Activated CD4-positive, alpha-beta T cell treated with anti-CD3 and anti-CD28 coated beads, Interleukin-2, amount 50 U/mL, for 16 hours (primary cell): ENCODE data around the gene RPUSD1.
"Not testable (repeated sequence)": the region's sequence is repeated elsewhere in the genome, so short reads cannot be mapped to it uniquely, and the experiment has no call there.

ENCODE experiments used
- DNase-seq: peaks from one replicate; pipeline ENCODE4 v3.0.0-alpha.2; 2020

Gene RPUSD1, protein sequence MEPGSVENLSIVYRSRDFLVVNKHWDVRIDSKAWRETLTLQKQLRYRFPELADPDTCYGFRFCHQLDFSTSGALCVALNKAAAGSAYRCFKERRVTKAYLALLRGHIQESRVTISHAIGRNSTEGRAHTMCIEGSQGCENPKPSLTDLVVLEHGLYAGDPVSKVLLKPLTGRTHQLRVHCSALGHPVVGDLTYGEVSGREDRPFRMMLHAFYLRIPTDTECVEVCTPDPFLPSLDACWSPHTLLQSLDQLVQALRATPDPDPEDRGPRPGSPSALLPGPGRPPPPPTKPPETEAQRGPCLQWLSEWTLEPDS

DNA sequence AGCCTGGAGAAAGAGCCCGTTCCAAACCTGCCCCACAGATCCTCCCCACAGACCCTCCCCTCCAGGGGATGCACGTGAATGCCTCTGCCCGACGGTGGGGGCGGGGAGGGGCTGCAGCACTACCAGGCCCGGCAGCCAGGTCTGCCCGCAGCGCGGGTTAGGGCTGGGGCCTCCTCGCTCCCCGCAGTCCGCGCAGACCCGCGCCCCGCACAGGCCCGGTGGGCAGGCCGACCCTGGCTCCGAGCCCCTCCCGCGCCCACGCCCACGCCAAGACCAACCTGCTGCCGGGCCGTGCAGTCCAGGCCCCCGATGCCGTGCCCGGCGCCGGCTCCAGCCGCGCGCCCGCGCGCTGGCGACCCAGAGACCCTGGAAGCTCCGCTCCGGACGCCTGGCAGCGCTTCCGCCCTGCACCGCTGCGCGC, at the start of gene RPUSD1:
Gene RPUSD1, minus strand, starts transcription at position 404 of the 421 bp plus-strand sequence. CDS start 644 bp downstream, outside the sequence.
- no peak for DNase-seq

DNA sequence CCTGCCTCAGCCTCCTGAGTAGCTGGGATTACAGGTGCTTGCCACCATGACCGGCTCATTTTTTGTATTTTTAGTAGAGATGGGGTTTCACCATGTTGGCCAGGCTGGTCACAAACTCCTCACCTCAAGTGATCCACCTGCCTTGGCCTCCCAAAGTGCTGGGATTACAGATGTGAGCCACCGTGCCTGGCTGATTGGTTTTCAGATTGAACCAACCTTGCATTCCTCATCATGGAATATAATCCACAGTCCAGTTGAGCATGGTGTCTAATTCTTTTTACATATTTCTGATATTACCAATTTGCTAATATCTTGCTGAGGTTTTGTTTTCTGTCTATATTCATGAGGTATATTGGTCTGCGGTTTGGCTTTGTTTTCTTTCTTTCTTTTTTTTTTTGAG, 48.6 kb upstream of the RPUSD1 start:
- not testable (repeated sequence) for DNase-seq

DNA sequence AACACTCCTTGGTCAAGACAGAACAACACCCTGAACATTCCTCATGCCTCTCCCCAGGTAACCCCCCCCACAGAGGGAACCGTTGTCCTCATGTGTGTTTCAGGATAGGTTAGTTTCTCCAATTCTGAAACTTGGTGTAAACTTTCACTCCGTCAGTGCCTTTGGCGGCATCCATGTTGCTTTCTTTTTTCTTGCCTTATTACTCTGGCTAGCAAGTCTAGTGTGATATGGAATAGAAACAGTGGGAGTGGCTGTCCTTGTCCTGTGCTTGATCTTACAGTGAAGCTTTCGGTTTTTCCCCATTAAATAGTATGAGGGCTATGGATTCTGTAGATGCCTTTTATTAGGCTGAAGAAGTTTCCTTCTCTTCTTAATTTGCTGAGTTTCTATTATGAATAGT, 48.0 kb upstream of the RPUSD1 start:
- no peak for DNase-seq

GRCh38 chr16:835373-835772, 47.2 kb upstream of the RPUSD1 start:
- DNase-seq = no peak

DNA sequence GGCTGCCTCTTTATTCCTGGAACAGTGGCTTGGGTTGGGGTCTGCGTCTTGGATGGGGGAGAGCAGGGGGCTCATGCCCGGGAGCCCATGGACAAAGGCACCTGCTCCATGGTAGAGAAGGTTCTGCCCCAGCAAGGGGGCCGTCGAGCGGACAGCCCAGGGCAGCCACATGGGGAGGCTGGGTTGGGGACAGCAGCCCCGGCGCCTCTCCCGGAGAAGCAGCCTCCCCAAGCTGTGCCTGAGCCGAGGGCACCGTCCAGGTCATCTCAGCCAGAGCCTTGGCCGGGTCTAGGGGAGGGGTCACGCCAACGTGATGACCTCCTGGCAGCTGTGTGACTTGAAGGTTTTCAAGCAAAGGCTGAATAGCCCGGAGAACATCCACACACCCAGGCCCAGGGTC, 45.2 kb upstream of the RPUSD1 start:
- DNase-seq = no peak

GRCh38 chr16:832652-833336, 44.6 kb upstream of the RPUSD1 start:
- no peak for DNase-seq

GRCh38 chr16:831571-832413, 43.6 kb upstream of the RPUSD1 start:
- DNase-seq = no peak

- DNase-seq = no peak
Observed at GRCh38 chr16:830871-831570, 42.8 kb upstream of the RPUSD1 start.

- DNase-seq = no peak
Observed at GRCh38 chr16:830107-830870, 42.1 kb upstream of the RPUSD1 start.

GRCh38 chr16:828891-829290, 40.7 kb upstream of the RPUSD1 start:
- no peak for DNase-seq

DNA sequence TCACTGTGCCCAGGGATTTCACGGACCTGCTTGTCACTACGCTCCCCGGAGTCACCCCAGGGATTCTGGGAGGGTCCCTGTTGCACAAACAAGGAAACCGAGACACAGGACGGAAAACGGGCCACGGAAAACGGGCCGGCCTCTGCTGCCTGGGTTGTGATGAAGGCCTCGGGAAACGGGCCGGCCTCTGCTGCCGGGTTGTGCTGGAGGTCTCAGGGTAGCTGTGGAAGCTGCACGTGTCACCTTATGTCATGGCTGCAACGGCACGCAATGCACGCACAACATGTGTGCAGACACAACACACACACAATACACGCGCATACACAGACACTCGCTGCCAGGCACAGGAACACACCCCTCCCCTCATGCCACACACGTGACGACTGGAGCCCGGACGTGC, 39.3 kb upstream of the RPUSD1 start:
- DNase-seq = no peak

DNA sequence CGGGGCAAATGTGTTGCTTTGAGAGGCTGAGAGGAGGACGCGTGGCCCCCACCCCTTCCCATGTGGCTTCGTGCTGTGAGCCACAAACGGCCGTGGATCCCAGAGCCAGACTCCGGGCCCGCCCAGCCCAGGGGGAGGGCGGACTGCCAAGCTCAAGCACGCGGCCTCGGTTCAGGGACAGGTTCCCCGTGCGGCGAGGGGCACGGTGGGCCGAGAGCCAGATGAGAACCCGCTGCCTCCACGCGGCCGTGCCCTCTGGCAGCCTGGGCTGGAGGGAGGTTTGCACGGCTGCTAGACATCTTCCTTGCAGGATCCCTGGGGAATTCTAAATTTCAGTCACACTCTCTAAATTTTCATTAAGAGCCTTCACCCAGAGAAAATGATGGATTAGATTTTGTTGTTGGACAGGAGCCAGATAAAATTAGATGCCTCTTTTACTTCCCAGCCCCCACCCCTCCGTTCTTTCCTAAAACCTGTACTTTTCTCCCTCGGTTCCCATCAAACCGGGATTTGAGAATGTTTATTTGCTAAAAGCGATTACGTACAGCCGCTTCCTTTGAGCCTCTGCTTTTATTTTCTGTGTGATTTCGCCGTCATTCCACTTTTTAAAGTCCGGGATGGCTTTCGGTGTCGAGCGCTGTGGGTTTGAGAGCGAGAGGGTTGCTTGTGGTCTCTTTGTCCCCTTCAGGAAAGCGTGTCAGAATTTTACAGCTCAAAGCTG, 37.3 kb upstream of the RPUSD1 start:
- no peak for DNase-seq

DNA sequence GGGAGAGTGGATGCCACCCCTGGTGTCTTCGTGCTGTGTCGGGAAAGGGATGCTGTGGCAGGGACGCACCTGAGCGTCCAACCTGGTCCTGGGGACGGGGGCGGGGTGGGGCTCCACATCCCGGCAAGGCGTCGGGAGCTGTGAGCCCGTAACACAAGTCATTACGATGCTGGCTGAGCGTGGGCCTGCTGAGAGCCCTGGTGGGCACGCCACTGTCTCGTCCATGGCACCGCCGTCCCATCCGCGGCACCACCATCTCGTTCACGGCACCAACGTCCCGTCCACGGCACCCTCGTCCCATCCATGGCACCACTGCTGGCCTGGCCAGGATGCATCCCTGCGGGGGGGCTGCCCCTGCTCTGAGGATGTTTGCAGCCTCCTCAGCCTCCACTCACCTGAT, 36.4 kb upstream of the RPUSD1 start:
- DNase-seq = no peak

GRCh38 chr16:824194-824593, 36.0 kb upstream of the RPUSD1 start:
- DNase-seq = no peak

GRCh38 chr16:822909-823297, 34.7 kb upstream of the RPUSD1 start:
- no peak for DNase-seq

GRCh38 chr16:822174-822908, 34.2 kb upstream of the RPUSD1 start:
- DNase-seq = no peak

DNA sequence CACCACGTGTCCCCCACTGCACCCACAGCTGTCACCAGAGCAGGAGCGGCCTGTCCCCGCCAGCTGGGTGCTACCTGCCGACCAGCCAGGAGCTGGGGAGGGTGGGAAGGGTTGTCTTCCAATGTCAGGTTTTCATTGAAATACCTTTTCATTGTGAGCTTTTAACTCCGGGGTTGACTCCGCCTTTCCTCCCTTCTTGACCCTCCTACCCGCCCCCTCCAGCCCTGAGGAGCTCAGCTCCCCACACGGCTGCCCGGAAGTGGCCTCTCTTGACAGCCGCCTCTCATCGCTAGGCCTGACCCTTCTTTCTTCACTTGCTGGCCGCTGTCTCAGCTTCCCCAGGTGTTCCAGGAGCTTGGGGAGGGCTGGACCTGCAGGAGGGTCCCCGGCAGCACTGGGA, 33.6 kb upstream of the RPUSD1 start:
- DNase-seq = no peak

- DNase-seq = no peak
Observed at GRCh38 chr16:820748-821147, 32.6 kb upstream of the RPUSD1 start.

DNA sequence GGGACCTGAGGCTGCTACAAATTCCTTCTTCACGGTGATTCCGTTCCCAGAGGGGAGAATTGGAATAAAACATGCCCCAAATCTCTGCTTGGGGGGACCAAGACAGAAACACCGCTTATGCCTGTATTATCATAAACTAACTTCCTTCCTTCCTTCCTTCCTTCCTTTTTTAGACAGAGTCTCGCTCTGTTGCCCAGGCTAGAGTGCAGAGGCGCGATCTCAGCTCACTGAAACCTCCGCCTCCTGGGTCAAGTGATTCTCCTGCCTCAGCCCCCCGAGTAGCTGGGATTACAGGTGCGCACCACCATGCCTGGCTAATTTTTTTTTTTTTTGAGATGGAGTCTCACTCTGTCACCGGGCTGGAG, 31.8 kb upstream of the RPUSD1 start:
- DNase-seq = not testable (repeated sequence)

DNA sequence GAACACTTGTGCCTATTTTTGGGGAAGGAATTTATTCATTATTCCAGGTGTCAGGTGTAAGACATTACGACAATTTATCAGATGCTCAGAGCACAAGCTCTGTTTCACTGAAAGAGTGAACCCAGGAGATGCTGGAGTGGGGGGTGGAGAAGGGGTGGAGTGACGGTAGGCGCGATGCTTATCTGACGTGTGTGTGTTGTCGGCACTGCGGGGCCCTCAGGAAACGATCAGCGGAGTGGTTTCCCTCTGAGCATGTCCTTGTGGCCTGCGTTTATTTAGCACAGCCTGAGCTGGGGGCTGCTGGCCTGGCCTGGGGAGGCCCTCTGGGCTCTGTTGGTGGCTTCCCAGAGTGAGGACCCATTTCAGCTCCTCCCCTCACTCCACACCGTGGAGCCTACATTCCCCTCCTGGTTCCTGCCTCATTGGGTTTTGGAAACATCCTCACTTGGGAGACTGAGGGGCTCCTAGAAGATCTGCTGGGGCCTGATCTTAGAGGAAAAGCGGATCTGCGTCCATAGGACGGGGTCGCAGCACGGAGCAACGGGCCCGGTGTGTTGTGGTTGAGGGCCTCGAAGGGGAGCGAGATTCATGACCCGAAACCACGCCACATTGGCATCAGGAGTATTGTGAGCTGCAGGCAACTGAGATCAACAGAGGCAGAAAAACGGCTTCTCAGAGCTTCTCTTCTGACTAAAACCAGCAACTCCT, 31.3 kb upstream of the RPUSD1 start:
- DNase-seq = no peak
